GM10248 (cell line): ENCODE measurements around the gene CASP1.
"Not testable (repeated sequence)": the region's sequence is repeated elsewhere in the genome, so short reads cannot be mapped to it uniquely, and the experiment has no call there.

Experiments
- CTCF ChIA-PET: fragments of 300-600 bp; sonication (Branson Sonifier 250); formaldehyde crosslinking; extraction: SDS; loops from one replicate; lab custom pipeline; 2021; ENCODE audit warnings: antibody characterized with exemption; lab: Yijun Ruan, JAX
- POLR2A ChIA-PET: fragments of 350-650 bp; sonication (Branson Sonifier 250); formaldehyde crosslinking; extraction: SDS; loops from one replicate; lab custom pipeline; 2020; ENCODE audit warnings: antibody characterized with exemption; lab: Yijun Ruan, JAX
- DNase-seq: peaks from one replicate; pipeline ENCODE4 v3.0.0; 2012; ENCODE audit errors: extremely low spot score
- TF ChIP-seq, protein P1 (sequence below): IDR thresholded peaks from 2 replicates; pipeline ENCODE4 v1.5.1; 2012; ENCODE audit warnings: mild to moderate bottlenecking, low read depth; ENCODE audit errors: extremely low read depth, missing control alignments, control extremely low read depth

CASP1 gene

DNA sequence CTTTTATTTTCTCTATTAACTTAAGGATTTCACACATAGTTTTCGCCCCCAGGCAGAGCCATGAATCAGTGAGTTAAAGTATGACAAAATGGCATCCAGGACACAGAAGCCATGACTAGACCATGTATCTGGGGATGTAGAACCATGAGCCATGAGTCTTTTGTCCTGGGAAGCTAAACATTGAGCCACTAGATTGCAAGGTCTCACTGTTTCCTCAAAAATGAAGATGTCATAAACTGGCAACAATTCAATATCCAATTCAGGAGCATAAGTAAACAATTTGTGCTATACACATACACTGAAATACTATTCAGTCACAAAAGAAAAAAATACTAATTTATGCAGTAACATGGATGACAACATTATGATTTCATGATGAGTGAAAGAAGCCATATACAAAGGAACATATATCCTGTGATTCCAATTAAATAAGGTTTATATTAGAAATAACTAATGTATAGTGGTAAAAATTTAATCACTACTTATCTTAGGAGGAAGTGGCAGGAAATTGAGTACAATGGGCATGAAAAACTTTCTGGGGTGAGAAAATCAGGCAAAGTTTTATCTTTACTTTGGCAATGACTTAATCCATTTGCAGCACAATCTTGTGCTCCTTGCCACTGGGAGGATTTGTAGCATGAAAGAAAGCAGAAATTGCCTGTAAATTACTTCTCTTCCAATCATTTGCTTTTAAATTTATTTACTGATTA lies 38.7 kb upstream of the CASP1 start:
- POLR2A ChIA-PET, result no interaction called here
- CTCF ChIA-PET, result no interaction called here
- no peak for DNase-seq
- TF ChIP-seq, protein P1, sequence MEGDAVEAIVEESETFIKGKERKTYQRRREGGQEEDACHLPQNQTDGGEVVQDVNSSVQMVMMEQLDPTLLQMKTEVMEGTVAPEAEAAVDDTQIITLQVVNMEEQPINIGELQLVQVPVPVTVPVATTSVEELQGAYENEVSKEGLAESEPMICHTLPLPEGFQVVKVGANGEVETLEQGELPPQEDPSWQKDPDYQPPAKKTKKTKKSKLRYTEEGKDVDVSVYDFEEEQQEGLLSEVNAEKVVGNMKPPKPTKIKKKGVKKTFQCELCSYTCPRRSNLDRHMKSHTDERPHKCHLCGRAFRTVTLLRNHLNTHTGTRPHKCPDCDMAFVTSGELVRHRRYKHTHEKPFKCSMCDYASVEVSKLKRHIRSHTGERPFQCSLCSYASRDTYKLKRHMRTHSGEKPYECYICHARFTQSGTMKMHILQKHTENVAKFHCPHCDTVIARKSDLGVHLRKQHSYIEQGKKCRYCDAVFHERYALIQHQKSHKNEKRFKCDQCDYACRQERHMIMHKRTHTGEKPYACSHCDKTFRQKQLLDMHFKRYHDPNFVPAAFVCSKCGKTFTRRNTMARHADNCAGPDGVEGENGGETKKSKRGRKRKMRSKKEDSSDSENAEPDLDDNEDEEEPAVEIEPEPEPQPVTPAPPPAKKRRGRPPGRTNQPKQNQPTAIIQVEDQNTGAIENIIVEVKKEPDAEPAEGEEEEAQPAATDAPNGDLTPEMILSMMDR, result no peak

- POLR2A ChIA-PET, CTCF ChIA-PET, DNase-seq: not testable (repeated sequence)
These were observed 37.1 kb upstream of the CASP1 start for GRCh38 chr11:105072080-105072479.

- CTCF ChIA-PET, result no interaction called here
- TF ChIP-seq, protein P1, result no peak
- DNase-seq, result no peak
- POLR2A ChIA-PET, result no interaction called here
These were observed 36.3 kb upstream of the CASP1 start for GRCh38 chr11:105071089-105071732.

- TF ChIP-seq, protein P1, result no peak
- ChIA-PET POLR2A (no interaction called here), CTCF (no interaction called here)
- no peak for DNase-seq
These were observed 35.4 kb upstream of the CASP1 start for GRCh38 chr11:105070306-105070705.

DNA sequence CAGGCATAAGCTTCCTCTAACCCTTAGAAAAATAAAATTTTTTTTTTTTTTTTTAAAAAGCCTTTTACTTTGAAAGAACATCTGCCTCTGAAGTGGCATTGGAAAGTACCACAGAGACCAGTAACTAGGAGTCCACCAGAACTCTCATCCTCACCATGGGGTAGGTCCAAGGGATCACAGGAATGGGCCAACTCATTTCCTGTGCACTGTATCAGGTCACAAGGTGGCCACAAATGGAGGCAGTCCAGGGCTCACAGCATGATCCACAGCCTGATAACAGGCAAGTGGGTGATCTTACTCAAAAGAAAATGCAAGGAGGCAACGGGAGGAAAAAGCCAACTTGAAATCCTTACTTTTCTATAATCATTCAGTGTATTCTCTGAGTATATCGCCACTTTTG lies 34.8 kb upstream of the CASP1 start:
- CTCF ChIA-PET, POLR2A ChIA-PET, DNase-seq: not testable (repeated sequence)

DNA sequence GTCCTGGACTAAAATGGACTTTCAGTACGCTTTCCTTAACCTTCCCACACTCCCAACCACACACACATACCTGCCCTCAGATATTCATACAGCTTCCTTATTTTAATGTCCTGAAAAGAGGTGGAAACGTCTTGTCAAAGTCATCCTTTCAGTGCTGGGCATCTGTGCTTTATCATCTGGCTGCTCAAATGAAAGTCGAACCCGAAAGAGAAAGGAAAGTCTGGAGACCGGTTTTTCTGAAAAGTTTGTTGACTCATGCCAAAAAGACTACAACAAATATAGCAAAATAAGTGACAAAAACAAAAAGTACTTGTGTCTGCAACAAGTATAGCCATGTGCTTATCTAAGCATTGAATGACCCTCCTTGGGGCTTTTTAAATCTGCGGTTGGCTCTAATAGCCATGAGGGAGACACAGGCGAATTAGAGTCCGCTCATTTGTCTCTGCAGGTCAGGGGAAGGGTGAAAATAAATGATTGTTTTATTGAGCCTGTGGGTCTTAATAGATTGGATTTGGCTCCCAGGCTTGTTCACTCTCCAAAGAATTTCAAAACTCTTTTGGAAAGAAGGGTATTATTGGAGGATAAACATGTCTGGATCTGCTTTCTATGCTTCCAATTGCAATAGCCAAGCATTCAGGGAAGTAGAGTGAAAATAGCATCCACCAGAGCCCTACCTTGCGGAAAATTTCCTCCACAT lies 28.4 kb upstream of the CASP1 start:
- POLR2A ChIA-PET, CTCF ChIA-PET, DNase-seq: not testable (repeated sequence)

DNA sequence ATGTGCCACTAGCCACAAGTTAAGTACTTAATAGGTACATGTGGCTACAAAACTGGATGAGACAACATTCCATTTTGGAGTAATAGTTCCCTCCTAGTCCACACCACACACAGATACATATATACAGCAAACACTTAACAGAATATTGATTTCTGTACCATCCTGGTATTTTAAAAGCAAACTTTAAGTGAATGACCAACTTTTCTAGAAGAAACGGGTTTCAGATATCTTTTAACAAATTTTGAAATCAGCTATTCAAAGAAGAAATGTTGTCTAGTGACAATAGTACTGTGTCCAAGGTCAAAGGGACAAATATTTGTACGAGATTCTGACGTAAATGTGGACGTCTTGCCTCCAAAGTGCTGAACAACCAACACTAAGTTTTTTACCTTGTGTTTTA lies 22.5 kb upstream of the CASP1 start:
- POLR2A ChIA-PET, result no interaction called here
- CTCF ChIA-PET, result no interaction called here
- TF ChIP-seq, protein P1, result no peak
- DNase-seq, result no peak

- ChIA-PET CTCF (no interaction called here), POLR2A (no interaction called here)
- no peak for DNase-seq
- TF ChIP-seq, protein P1, result no peak
These were observed 21.5 kb upstream of the CASP1 start for GRCh38 chr11:105056446-105056845.
